ENCODE measurements around the gene MATN1.
"Not testable (repeated sequence)": the region's sequence is repeated elsewhere in the genome, so short reads cannot be mapped to it uniquely, and the experiment has no call there.

MATN1 gene

DNA sequence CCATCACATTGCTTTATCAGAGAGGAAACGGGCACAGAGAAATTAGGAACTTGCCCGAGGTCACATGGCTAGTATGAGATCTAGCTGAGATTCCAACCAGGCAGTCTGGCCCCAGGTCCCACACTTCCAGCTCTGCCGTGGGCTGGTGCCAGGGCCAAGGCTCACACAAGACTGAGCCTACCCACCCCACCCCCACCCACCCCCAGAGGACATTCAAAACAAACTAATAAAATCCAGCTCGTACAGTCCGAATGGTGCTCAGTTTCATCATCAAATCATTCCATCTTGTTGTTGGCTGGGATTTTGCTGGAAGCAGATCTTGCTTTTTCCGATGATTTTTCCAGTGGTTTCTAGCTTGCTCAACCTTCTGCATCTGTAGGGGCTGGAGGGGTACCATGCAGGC is 27.9 kb downstream of the MATN1 start:
- Histone ChIP-seq H3K9me3 (ENCODE audit: low read length) (no peaks in the 10 kb centered on the region), H3K4me1 (ENCODE audit: insufficient read depth, low read length) (peaks cover under 1% of the 10 kb centered on the region), H3K27me3 (ENCODE audit: insufficient read depth, low read length) (peaks cover 2% of the 10 kb centered on the region), H3K4me3 (ENCODE audit: low read length) (no peak overlapping the region), H2AFZ (ENCODE audit: low read depth, low read length) (no peak overlapping the region), H3K36me3 (ENCODE audit: insufficient read depth, low read length) (no peaks in the 10 kb centered on the region)

DNA sequence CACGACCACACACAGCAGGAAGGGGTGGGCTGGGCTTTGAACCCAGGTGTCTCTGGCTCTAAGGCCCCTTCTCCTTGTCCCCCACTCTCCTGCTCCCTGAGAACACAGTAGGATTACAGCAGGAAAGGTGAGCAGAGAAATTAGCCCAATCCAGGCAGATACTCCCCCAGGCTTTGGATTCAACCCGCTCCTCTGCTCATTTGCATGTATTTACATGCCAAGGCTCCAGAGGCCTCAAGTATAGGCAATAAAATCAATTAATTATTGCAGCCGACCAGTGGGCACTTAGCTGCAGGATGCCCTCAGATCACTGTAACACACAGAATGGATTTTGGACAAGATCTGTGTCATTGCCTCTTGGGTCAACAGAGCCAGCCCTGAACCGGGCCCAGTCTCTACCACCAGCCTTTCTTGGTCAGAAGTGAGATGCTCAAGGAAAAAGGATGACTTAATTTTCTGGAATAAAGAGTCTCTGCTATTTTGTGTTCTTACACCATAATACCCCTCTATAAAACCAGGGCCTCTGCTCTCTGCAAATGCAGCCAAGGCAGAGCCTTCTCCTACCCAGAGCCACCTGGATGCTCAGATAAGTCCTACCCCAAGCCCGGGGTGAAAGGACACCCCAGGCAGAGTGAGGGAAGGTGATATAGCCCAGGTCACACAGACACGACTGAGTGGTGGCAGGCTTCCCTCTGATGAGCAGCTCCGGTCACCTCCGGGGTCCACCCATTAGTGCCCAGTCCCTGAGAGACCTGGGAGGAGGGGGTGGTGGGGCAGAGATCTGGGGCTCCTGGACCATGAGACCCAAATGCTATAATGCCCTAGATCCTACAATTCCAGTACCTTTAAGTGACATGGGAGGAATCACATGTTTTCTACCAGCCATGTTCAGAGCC is 28.9 kb downstream of the MATN1 start:
- H2AFZ ChIP-seq (ENCODE audit: low read depth, low read length), result no peak overlapping the region
- H3K4me1 ChIP-seq (ENCODE audit: insufficient read depth, low read length), result peaks cover 8% of the 10 kb centered on the region
- peaks cover 2% of the 10 kb centered on the region for H3K27me3 ChIP-seq (ENCODE audit: insufficient read depth, low read length)
- H3K4me3 ChIP-seq (ENCODE audit: low read length), result no peak overlapping the region
- H3K36me3 ChIP-seq (ENCODE audit: insufficient read depth, low read length), result no peaks in the 10 kb centered on the region
- no peaks in the 10 kb centered on the region for H3K9me3 ChIP-seq (ENCODE audit: low read length)

DNA sequence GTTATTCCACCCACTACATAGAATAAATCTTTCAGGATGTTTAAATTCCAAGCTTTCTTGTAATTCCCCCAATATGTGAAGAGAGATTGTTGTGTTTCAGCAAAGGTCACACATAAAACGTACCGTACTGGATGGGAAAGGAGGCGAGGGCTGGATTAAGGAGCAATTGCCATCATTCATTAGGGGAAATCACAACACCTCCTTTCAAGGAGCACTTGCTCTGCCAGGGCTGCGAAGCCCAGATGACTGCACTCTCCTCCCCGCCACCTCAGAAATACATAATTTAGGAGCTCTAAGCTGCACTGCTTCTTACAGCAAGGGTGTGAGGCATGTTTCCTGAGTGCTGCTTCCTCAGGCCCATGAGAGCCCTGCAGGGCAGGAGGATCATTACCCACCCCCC is 29.6 kb downstream of the MATN1 start:
- Histone ChIP-seq H3K9me3 (ENCODE audit: low read length) (no peaks in the 10 kb centered on the region), H2AFZ (ENCODE audit: low read depth, low read length) (no peak overlapping the region), H3K36me3 (ENCODE audit: insufficient read depth, low read length) (no peaks in the 10 kb centered on the region), H3K27me3 (ENCODE audit: insufficient read depth, low read length) (peaks cover 3% of the 10 kb centered on the region), H3K4me1 (ENCODE audit: insufficient read depth, low read length) (peaks cover 8% of the 10 kb centered on the region), H3K4me3 (ENCODE audit: low read length) (no peak overlapping the region)

DNA sequence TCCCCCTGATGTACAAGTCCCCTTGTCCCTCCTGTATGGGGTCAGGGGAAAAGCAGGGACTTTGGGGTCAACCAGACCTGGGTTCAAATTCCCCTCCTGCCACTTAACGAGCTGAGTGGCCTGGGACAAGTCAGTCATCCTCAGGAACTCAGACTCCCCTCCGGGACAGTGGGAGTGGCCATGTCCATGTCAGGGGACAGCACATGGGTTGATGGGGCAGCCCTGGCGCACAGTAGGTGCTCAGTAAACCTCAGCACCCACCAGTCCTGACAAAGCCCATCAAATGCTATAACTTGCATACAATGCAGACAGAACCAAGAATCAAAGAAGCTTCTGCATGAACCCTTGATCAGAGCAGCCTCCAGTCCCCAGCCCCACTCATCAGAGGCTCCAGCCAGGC is 30.0 kb downstream of the MATN1 start:
- H3K9me3 ChIP-seq (ENCODE audit: low read length), result no peaks in the 10 kb centered on the region
- H2AFZ ChIP-seq (ENCODE audit: low read depth, low read length), result no peak overlapping the region
- H3K36me3 ChIP-seq (ENCODE audit: insufficient read depth, low read length), result no peaks in the 10 kb centered on the region
- no peak overlapping the region for H3K4me3 ChIP-seq (ENCODE audit: low read length)
- H3K27me3 ChIP-seq (ENCODE audit: insufficient read depth, low read length), result peaks cover 5% of the 10 kb centered on the region
- H3K4me1 ChIP-seq (ENCODE audit: insufficient read depth, low read length), result peaks cover 8% of the 10 kb centered on the region

DNA sequence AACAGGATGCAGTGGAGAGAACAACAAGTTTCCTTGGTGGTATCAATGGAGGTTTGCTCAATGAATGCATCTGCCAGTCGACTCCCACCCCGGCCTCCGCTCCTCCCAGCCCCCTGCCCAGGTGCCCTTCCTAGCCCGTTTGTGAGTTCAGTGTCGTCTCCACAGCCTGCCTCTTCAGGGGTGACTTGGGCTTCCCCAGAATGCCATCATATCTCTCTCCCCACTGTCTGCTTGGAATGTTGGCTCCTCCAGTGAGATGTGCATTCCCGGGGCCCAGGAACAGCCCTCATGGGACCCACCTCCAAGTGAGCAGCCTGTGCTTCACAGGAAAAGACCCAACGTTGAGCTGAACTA is 30.5 kb downstream of the MATN1 start:
- Histone ChIP-seq H3K4me3 (ENCODE audit: low read length) (no peak overlapping the region), H3K9me3 (ENCODE audit: low read length) (no peaks in the 10 kb centered on the region), H3K27me3 (ENCODE audit: insufficient read depth, low read length) (peaks cover 5% of the 10 kb centered on the region), H2AFZ (ENCODE audit: low read depth, low read length) (no peak overlapping the region), H3K4me1 (ENCODE audit: insufficient read depth, low read length) (peaks cover 8% of the 10 kb centered on the region), H3K36me3 (ENCODE audit: insufficient read depth, low read length) (no peaks in the 10 kb centered on the region)

DNA sequence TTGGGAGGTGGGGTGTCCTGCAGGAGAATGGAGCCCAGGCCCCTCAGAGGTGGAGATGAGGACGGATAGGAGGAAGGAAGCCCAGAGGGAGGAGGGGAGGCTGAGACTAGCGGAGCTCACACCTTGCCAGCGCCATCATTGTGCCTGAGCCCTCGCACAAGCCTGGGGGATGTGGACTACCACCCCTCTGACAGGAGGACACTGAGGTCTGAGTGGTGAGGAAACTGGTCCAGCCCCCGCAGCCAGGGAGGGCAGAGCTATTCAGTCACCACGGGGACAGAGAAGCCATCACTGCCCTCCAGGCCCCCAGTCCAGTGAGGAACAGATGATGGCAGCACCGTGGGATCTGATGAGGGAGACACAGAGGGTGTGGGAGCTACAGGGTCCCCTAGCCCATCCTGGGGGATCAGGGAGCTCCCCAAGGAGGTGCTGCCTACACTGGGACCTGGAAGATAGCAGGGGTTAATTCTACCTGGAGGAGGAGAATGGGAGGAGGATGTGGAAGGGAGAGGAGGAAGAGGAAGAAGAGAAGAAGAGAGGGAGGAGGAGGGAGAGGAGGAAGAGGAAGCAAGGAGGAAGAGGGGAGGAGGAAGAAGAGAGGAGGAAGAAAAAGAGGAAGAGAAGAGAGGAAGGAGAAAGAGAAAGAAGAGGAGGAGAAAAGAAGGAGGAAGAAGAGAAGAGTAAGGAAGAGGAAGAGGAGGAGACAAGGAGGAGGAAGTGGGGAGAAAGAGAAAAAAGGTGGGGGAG is 31.0 kb downstream of the MATN1 start:
- peaks cover 8% of the 10 kb centered on the region for H3K4me1 ChIP-seq (ENCODE audit: insufficient read depth, low read length)
- H2AFZ ChIP-seq (ENCODE audit: low read depth, low read length), result no peak overlapping the region
- H3K9me3 ChIP-seq (ENCODE audit: low read length), result no peaks in the 10 kb centered on the region
- peaks cover 7% of the 10 kb centered on the region for H3K27me3 ChIP-seq (ENCODE audit: insufficient read depth, low read length)
- H3K36me3 ChIP-seq (ENCODE audit: insufficient read depth, low read length), result no peaks in the 10 kb centered on the region
- no peak overlapping the region for H3K4me3 ChIP-seq (ENCODE audit: low read length)

DNA sequence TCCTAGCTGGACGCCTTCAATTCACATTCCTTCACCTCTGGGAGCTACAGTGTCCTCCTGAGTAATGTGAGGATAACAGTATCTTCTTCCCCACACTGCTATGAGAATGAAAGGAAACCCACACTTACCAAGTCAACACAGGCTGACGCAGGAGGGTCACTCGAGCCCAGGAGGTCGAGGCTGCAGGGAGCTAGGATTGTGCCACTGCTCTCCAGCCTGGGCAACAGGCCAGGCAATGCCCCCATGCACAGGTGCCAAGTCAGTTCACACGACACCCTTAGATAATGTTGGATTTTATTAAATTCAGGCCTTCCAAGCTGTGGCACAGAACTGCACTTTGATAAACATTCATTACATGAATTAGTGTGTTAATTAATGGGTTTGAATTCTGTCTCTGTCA is 31.9 kb downstream of the MATN1 start:
- Histone ChIP-seq H3K9me3 (ENCODE audit: low read length) (no peaks in the 10 kb centered on the region), H2AFZ (ENCODE audit: low read depth, low read length) (no peak overlapping the region), H3K4me1 (ENCODE audit: insufficient read depth, low read length) (peaks cover 8% of the 10 kb centered on the region), H3K4me3 (ENCODE audit: low read length) (no peak overlapping the region), H3K36me3 (ENCODE audit: insufficient read depth, low read length) (no peaks in the 10 kb centered on the region), H3K27me3 (ENCODE audit: insufficient read depth, low read length) (peaks cover 14% of the 10 kb centered on the region)

DNA sequence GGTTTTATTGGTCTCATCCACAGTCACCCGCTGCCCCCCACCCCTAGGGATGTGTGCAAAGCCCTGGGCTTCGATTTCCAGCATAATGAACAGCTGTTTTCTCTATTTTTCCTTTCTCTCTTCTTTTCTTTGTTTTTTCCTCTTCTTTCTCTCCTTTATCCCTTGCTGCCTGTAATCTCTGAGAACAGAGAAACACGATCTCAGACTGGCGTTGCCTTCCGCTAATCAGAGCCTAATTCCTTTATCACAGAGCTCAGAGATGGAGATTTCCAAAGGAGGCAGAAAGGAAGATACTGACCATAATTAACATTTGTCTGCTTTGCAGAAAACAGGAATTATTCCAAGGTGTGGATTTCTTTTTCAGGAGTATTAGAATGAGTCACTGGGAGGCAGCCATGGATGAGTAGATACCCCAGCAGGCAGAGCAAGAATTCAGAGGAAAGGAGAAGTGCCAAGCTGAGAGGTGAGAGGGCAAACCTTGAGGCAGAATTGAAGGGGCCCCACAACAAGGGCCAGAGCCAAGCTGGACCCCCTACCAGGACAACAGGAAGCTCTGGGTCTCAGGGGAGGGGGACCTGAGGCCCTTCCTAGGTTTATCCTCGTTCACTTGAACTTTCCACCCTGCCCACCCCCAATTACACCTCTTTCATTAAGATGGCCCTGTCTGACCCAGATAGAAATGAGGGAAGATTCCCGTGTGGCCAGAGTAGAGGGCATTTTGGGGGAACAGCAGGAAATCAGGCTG is 33.3 kb downstream of the MATN1 start:
- Histone ChIP-seq H3K4me3 (ENCODE audit: low read length) (no peak overlapping the region), H3K4me1 (ENCODE audit: insufficient read depth, low read length) (peaks cover 8% of the 10 kb centered on the region), H2AFZ (ENCODE audit: low read depth, low read length) (no peak overlapping the region), H3K36me3 (ENCODE audit: insufficient read depth, low read length) (no peaks in the 10 kb centered on the region), H3K9me3 (ENCODE audit: low read length) (no peaks in the 10 kb centered on the region), H3K27me3 (ENCODE audit: insufficient read depth, low read length) (peaks cover 27% of the 10 kb centered on the region)

DNA sequence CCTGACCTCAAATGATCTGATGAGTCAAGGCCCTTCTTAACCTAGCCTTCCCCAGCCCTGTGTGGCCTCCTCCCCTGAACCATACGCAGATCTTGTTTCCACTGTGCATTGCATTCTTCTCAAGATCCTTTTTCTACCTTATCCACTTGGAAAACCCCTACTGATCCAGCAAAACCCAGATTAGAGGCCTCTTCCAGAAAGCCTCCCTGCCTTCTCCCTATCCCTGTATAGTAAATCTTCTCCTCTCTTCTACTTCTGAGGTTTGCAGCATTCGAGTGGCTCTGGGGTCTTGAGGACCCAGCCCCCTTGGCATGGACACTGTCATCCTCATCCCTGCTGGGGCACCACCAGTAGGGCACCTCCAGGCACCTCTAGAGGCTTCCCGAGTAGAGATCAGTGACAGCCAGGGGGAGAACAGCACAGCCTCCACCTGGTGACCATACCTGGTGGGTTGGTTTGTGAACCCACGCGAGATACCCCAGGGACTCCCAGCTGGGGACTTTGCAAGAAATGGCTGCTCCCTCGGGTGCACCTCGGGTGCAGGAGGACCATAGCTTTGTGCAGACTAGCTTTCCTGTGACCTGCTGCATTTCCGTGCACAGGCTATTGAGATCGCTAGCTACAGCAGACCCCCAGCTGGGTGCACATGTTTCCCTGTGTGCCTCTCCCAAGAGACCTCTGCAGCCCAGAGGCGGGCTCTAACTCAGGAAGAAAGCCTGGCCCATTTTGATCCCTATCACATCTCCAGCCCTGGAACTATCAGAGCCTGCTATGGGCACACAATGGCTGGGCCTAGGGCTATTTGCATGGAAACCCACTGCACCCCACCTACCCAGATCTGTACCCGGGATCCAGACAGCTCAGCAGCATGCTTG is 34.2 kb downstream of the MATN1 start:
- Histone ChIP-seq H3K4me1 (ENCODE audit: insufficient read depth, low read length) (peaks cover 8% of the 10 kb centered on the region), H3K27me3 (ENCODE audit: insufficient read depth, low read length) (peaks cover 34% of the 10 kb centered on the region), H2AFZ (ENCODE audit: low read depth, low read length) (no peak overlapping the region), H3K36me3 (ENCODE audit: insufficient read depth, low read length) (no peaks in the 10 kb centered on the region), H3K4me3 (ENCODE audit: low read length) (no peak overlapping the region), H3K9me3 (ENCODE audit: low read length) (no peaks in the 10 kb centered on the region)

DNA sequence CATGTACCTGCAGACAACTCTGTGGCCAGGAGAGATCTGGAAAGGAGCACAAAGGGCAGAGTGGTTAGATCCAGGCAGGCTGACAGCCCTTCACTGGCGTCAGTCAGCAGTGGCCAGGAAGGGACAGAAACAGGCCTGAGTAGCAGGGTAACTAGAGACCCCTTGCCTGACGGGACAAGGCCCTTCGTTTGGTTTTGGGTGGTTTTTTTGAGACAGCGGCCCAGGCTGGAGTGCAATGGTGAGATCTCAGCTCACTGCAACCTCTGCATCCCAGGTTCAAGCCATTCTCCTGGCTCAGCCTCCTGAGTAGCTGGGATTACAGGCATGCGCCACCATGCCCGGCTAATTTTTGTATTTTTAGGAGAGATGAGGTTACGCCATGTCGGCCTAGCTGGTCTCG is 34.9 kb downstream of the MATN1 start:
- not testable (repeated sequence) for H2AFZ ChIP-seq (ENCODE audit: low read depth, low read length); H3K4me3 ChIP-seq (ENCODE audit: low read length); H3K4me1 ChIP-seq (ENCODE audit: insufficient read depth, low read length); H3K36me3 ChIP-seq (ENCODE audit: insufficient read depth, low read length); H3K9me3 ChIP-seq (ENCODE audit: low read length)
- H3K27me3 ChIP-seq (ENCODE audit: insufficient read depth, low read length), result peaks cover 40% of the 10 kb centered on the region

DNA sequence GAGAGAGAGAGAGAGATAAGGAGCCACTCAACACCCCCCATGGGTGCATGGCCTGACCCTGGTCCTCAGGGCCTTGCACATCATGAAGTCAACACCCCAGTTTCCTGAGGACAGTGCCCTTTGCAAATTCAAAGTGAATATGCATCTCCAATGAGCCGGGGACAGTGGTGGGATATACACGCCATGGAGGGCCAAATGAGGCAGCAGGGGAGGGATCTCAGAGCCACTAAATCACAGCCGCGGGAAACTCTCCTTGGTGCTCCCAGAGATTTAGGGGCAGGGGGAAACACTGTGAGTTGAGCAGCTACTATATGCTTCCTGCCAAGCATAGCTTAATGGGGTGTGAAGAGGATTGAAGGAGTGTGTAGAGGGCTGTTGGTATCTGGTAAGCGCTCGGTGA is 35.5 kb downstream of the MATN1 start:
- no peak overlapping the region for H2AFZ ChIP-seq (ENCODE audit: low read depth, low read length)
- H3K4me1 ChIP-seq (ENCODE audit: insufficient read depth, low read length), result peaks cover 8% of the 10 kb centered on the region

DNA sequence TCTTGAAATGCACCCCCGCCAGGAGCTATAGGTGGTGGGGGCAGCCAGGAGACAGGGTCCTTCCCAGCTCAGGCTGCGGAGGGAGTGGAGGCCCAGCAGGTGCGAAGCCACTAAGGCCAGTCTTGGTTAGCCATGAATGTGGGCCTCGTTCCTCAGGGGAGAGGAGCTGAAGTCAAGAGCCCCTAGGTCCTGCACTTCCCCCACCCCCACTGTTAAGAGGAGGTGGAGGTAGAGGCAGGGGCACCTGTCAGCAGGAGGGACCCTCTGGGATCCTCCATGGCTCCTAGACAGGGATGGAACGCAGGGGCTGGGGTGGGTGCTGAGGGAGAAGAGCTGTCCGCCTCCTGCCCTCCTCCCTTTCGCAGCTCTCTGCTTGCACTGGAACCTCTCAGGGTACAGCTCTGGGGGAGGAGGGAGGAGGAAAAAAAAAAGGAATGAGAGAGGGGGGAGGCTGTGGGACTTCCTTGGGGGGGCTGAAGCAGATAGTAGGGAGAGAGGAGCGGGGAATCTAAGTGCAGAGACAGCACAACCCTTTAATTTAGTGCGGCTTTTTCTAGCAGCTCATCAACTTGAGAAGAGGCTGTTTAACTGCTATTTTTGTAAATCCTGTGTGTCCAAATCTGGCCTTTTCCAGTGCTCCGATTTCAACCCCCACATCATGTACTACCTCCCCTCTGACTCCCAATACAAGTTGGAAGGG is 37.0 kb downstream of the MATN1 start:
- Histone ChIP-seq H3K27me3 (ENCODE audit: insufficient read depth, low read length) (peaks cover 48% of the 10 kb centered on the region), H3K4me1 (ENCODE audit: insufficient read depth, low read length) (peaks cover 8% of the 10 kb centered on the region), H3K4me3 (ENCODE audit: low read length) (no peak overlapping the region), H2AFZ (ENCODE audit: low read depth, low read length) (no peak overlapping the region), H3K36me3 (ENCODE audit: insufficient read depth, low read length) (no peaks in the 10 kb centered on the region), H3K9me3 (ENCODE audit: low read length) (no peaks in the 10 kb centered on the region)

More for the DNA sequence above, 35.5 kb downstream of the MATN1 start:
- Histone ChIP-seq H3K36me3 (ENCODE audit: insufficient read depth, low read length) (no peaks in the 10 kb centered on the region), H3K9me3 (ENCODE audit: low read length) (no peaks in the 10 kb centered on the region), H3K27me3 (ENCODE audit: insufficient read depth, low read length) (peaks cover 42% of the 10 kb centered on the region), H3K4me3 (ENCODE audit: low read length) (no peak overlapping the region)
